ENCODE results near the gene COX4I1. TPM values are rescaled to one million over a fixed set of nuclear protein-coding genes. Genes with fewer than 3 reads are reported as not detected.

COX4I1 gene
- total RNA-seq, 1 donor: 297 TPM

DNA sequence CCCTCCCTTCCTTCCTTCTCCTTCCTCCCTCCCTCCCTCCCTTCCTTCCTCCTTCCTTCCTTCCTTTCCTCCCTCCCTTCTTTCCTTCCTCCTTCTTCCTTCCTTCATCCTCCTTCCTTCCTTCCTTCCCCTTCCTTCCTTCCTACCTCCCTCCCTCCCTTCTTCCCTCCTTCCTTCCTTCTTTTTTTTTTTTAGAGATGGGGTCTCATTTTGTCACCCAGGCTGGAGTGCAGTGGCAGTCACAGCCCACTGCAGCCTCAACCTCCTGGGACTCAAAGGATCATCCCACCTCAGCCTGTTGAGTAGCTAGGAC is 44.6 kb downstream of the COX4I1 start:
- Histone ChIP-seq H3K9me3 (ENCODE audit: low read depth, low read length) (peaks cover 3% of the 10 kb centered on the region), H3K27me3 (ENCODE audit: insufficient read depth, low read length) (peaks cover 5% of the 10 kb centered on the region)
- no peak for TF ChIP-seq CTCF (IDR thresholded peaks at IDR 0.05; ENCODE audit: extremely low read depth, low read depth, low read length)

DNA sequence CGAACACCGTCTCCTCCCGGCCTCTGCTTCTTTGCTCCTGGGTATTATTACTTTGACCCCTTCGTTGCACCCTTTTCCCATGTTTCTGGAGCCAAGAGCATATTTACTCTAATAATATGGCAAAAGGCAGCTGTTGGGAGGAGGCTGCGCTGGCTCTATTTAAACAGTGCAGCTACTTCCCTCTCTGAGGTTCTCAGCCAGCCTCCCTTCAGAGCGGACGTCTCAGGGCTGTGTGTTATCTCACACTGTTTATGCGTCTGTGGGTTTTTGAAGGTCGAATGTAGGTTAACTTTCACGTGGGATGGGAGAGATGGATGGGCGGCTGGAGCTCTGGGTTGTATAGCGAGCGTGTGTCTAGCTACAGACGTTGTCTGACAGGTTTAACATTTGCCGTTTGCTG is 45.3 kb downstream of the COX4I1 start:
- no peak overlapping the region for H3K4me2 ChIP-seq (ENCODE audit: insufficient read depth, low read length)

More for the DNA sequence above, 44.6 kb downstream of the COX4I1 start:
- no peak overlapping the region for H2AFZ ChIP-seq (ENCODE audit: low read length)
- H3K4me3 ChIP-seq (ENCODE audit: insufficient read depth, low read length): no peak overlapping the region
- H3K36me3 ChIP-seq (ENCODE audit: insufficient read depth, low read length): no peaks in the 10 kb centered on the region
- H3K79me2 ChIP-seq (ENCODE audit: insufficient read depth, low read length): no peaks in the 10 kb centered on the region
- no peak overlapping the region for H3K27ac ChIP-seq (ENCODE audit: low read depth, low read length)
- no peaks in the 10 kb centered on the region for H3K4me1 ChIP-seq (ENCODE audit: insufficient read depth, low read length)
- no peaks in the 10 kb centered on the region for H4K20me1 ChIP-seq (ENCODE audit: insufficient read depth, low read length)
- H3K4me2 ChIP-seq (ENCODE audit: insufficient read depth, low read length): no peak overlapping the region
- no peak for DNase-seq (ENCODE audit: insufficient read length, low spot score, missing footprints)

GRCh38 chr16:85845266-85845665 is 45.8 kb downstream of the COX4I1 start:
- Histone ChIP-seq H3K9me3 (ENCODE audit: low read depth, low read length) (peaks cover 3% of the 10 kb centered on the region), H3K79me2 (ENCODE audit: insufficient read depth, low read length) (no peaks in the 10 kb centered on the region), H3K27ac (ENCODE audit: low read depth, low read length) (no peak overlapping the region), H3K4me1 (ENCODE audit: insufficient read depth, low read length) (no peaks in the 10 kb centered on the region), H3K4me2 (ENCODE audit: insufficient read depth, low read length) (no peak overlapping the region), H3K27me3 (ENCODE audit: insufficient read depth, low read length) (peaks cover 8% of the 10 kb centered on the region), H2AFZ (ENCODE audit: low read length) (no peak overlapping the region), H4K20me1 (ENCODE audit: insufficient read depth, low read length) (no peaks in the 10 kb centered on the region), H3K4me3 (ENCODE audit: insufficient read depth, low read length) (no peak overlapping the region), H3K36me3 (ENCODE audit: insufficient read depth, low read length) (no peaks in the 10 kb centered on the region)
- no peak for TF ChIP-seq CTCF (IDR thresholded peaks at IDR 0.05; ENCODE audit: extremely low read depth, low read depth, low read length)
- no peak for DNase-seq (ENCODE audit: insufficient read length, low spot score, missing footprints)

More for the DNA sequence above, 45.3 kb downstream of the COX4I1 start:
- Histone ChIP-seq H4K20me1 (ENCODE audit: insufficient read depth, low read length) (no peaks in the 10 kb centered on the region), H3K36me3 (ENCODE audit: insufficient read depth, low read length) (no peaks in the 10 kb centered on the region), H3K9me3 (ENCODE audit: low read depth, low read length) (peaks cover 3% of the 10 kb centered on the region), H3K27ac (ENCODE audit: low read depth, low read length) (no peak overlapping the region), H2AFZ (ENCODE audit: low read length) (no peak overlapping the region), H3K27me3 (ENCODE audit: insufficient read depth, low read length) (peaks cover 8% of the 10 kb centered on the region), H3K4me3 (ENCODE audit: insufficient read depth, low read length) (no peak overlapping the region), H3K79me2 (ENCODE audit: insufficient read depth, low read length) (no peaks in the 10 kb centered on the region), H3K4me1 (ENCODE audit: insufficient read depth, low read length) (no peaks in the 10 kb centered on the region)
- no peak for TF ChIP-seq CTCF (IDR thresholded peaks at IDR 0.05; ENCODE audit: extremely low read depth, low read depth, low read length)
- no peak for DNase-seq (ENCODE audit: insufficient read length, low spot score, missing footprints)

DNA sequence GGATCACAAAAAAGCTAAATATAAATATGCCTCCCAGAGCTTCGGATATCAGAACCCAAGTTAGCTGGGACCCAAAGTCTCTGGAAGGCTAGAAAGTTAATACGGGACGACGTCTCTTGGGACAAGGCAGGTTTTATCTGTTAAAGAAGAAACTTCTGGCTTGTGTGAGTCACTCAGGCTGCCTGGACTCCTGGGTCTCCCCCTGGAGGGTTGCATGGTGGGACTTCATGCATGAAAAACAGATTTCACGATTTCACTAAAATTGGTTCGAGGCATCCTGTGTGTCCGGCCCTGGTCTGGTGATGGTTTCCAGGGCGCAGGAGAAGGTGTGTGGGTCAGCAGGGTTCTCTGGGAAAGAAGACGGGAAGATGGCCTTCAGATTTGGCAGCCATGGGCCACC is 47.0 kb downstream of the COX4I1 start:
- H3K27me3 ChIP-seq (ENCODE audit: insufficient read depth, low read length): peaks cover 8% of the 10 kb centered on the region
- no peak for TF ChIP-seq CTCF (IDR thresholded peaks at IDR 0.05; ENCODE audit: extremely low read depth, low read depth, low read length)
- H3K4me2 ChIP-seq (ENCODE audit: insufficient read depth, low read length): no peak overlapping the region

More for the DNA sequence above, 47.0 kb downstream of the COX4I1 start:
- Histone ChIP-seq H3K36me3 (ENCODE audit: insufficient read depth, low read length) (no peaks in the 10 kb centered on the region), H3K4me3 (ENCODE audit: insufficient read depth, low read length) (no peak overlapping the region), H4K20me1 (ENCODE audit: insufficient read depth, low read length) (no peaks in the 10 kb centered on the region), H2AFZ (ENCODE audit: low read length) (no peak overlapping the region), H3K9me3 (ENCODE audit: low read depth, low read length) (peaks cover 3% of the 10 kb centered on the region), H3K79me2 (ENCODE audit: insufficient read depth, low read length) (no peaks in the 10 kb centered on the region), H3K4me1 (ENCODE audit: insufficient read depth, low read length) (no peaks in the 10 kb centered on the region), H3K27ac (ENCODE audit: low read depth, low read length) (no peak overlapping the region)
- no peak for DNase-seq (ENCODE audit: insufficient read length, low spot score, missing footprints)
